Activated CD4-positive, alpha-beta T cell treated with anti-CD3 and anti-CD28 coated beads, Interleukin-2, Interleukin-4, amounts not matched to agents 100 ng/mL and 50 ng/mL, durations not matched to agents 16 hours and 8 hours (primary cell): ENCODE measurements around the gene MRPL33.

ENCODE experiments used
- DNase-seq: peaks from one replicate; pipeline ENCODE4 v3.0.0-alpha.2; 2020; ENCODE audit warnings: low spot score

Gene MRPL33

DNA sequence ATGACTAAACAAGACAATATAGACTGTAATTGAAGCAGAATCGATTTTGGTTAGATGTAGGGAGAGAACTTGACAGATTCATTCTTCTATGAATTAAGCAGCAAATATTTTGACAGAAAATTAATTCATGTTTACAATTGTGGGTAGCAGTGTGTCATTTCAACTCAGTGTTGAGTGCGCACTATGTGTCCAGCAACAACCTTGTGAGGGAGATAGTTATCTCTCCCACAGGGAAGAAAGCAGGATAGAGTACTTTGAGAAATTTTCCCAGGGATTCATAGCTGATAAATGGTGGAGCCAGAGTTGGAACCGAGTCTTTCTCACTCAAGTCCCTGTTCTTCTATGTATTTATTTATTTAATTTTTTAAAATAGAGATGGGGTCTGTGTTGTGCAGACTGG is 5.2 kb downstream of the MRPL33 start:
- DNase-seq = no peak

DNA sequence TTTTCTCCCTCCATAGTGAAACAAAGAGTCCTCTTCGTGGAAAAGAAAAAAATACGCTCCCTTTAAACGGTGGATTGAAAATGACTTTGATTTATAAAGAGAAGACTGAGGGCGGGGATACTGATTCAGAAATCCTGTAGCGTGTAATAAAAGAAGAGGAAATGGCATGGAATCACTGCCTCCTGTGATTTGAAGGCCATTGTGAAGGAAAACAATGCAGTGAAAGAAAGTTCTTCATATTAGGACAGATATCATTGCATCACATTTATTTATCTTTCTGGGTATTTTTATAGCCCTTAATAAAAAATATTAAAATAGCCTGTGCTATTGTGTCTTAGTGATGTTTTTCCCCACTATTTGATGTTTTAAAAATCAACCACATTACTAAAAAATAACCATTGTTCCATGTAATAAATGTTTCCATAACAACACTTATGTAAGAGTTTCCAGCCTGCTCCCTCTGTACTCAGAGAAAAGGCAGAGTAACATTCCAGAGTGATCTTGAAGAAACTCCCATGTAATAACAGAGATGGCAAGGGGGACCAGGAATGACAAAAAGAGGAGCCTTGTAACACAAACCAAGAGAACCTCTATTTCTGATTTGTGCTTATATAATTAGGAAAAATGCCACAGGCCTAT is 8.0 kb downstream of the MRPL33 start:
- DNase-seq = no peak

DNA sequence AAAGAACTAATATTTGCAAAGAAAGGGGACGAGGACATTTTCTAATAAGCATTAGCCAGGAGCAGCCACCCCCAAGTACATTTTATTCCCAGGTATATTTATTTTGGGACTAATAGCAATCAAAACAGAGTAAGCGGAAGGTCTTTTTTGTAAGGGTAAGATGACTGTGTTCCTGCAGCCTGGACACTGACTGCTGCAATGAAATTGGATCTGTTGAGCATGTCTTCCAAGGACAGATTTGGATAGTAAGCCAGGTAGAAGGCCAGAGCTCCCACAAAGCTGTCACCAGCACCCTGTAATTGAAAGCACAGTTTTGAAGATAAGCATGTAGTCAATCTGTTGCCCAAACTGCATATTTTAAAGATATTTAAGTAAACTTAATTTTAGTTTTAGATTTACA is 10.0 kb downstream of the MRPL33 start:
- DNase-seq = no peak

DNA sequence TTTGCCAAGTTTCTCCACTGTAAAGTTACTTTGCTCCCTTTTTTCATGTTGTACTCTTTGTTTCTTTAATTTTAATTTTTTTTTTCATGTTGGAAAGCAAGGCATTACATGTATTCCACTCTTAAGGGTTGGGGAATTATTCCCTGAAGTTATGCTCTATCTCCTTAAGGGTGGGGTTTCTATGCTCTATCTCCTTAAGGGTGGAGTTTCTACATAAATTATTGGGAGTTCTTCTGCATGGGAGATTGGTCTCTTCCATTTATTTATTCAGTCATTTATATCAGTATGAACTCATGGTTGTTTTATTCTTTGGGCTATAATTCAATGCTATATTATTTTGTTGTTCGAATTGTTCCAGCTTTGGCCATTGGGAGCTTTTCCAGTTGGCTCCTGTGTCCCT is 11.2 kb downstream of the MRPL33 start:
- no peak for DNase-seq

DNA sequence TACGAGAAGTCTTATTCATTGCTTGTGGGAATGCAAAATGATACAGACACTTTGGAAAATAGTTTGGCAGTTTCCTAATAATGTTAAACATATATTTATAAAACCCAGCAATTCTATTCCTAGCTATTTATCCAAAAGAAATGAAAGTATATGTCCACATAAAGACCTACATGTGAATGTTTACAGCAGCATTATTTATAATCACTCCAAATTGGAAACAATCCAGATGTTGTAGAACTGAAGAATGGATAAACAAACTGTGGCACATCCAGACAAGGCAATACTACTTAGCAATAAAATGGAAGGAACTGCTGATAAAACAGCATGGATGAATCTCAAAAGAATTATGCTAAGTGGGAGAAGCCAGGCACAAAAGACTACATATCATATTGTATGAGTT is 19.3 kb downstream of the MRPL33 start:
- no peak for DNase-seq

DNA sequence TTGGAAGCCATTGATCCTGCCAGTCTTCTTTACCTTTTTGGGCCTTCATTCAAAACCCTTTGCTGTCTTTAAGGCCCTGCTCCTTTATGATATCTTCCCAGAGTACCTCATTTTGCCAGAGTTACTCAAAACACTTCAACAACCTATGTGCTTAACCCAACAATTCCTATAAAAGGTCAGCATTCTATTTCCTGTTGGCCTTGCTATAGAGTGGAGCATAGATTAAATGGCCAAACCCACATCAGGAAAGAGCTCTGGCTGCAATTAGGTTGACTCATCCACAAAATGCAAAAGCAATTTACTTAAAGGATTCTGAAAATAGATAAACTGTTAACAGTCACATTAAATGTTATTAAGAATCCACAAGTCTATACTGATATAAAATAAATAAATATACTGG is 21.2 kb downstream of the MRPL33 start:
- no peak for DNase-seq

DNA sequence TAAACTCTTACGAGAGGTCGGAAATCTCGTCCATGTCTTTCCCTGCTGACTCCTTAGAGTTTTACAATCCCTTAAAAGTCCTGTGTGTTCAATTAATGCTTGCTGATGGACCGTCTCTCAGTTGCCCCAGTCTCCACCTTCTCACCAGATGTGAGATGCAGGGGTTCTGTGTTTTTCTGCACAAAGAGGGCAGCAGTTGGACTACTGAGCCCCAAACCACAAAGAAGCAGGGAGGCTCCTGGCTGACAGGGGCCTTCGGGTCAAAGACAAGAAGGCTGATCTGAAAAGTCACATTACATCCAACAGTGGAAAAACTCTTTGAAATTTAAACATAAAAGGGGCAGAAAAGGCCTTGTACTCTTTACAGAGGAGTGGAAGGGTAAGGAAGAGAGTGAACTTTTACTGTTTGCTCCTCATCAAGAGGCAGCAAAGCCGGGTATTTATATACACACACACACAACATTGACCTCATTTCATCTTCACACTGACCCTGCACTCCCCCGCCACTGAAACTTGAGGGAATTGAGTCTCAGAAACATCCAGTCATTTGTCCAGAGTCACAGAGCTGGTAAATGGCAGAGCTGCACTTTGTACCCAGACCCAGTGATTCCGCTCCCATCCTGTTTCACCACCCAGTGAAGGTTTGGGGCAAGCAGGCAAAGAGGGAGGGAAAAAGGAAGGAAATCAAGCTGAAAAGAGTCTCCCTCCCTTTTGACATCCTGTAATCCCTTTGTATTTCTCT is 23.7 kb downstream of the MRPL33 start:
- DNase-seq = no peak

DNA sequence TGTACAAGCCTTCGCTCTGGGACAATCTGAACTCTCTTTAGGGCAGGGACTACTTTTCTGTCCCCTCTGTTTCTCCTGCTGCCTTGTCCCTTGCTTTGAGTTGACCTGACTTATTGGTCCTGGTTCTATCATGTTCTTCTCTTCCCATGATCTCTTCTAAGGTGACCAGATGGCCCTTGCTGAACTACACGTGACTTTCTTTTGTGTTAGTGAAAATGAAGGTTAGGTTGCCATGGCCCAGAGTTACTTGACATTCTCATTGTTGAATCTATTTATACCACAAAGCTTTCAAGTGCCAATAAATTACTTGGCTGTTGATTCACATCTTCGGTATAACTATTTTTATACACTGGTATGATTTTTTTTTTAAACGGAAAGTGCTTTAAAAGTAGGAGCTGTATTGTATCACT is 24.4 kb downstream of the MRPL33 start:
- DNase-seq = no peak

DNA sequence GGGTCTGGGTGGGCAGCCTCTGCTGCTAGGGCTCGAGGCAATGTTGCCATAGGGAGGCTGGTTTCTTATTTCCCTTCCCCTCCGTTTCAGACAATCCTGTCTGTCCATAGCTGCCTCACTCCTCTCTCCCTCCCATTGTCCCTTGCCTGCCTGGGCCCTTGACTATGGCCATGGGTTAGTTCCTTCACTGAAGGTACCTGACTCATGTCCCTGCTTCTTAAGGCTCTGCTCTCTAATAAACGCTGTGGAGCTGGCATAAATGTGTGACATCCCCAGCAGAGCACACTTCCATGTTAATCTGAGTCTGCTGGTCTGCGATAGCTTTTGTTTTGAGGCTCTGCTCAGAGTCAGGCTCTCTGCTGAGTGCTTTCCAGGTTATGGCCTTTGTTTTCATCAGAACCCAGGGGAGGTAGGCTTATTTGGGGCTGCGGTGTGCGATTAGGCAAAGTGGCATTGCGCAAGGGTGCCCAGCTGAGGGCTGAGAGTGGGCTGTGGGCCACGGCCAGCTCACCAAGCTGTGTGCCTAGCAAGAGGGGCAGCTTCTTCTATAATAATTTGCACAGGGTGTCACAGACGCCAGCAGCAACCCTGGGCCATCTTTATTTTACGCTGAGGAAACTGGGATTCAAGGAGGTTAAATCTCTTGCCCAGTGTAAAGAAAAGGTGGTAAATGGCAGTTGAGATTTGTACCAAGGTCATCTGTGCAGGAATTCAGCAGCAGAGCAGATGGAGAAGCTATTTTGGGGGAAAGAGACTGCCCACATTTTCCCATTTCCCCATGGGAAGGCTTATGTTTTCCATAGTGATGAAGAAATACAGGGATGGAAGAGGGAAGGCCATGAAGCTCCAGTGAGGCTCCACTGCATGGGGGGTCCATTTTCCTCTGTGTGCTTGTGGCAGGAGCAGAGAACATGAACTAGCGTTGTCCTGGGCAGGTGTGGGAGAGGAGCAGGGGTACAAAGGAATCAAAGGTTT is 25.6 kb downstream of the MRPL33 start:
- no peak for DNase-seq

DNA sequence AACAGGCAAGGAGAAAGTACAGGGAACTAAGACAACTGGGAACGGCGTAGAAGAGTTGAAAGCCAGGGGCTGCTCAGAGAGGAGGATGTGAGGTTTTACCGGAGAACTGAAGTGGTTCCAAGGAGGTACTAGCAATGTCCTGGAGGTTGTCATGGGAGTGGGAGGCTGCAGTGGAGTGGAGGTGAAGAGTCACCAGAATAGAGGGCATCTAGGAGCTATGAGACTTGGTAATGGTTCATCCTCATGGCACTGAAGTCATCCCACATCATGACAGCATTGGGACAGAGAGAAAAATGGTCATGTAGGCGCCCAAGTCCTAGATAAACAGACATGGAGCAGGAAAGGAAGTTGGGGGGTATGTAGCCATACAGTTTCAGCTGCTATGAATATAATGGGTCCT is 26.3 kb downstream of the MRPL33 start:
- no peak for DNase-seq

DNA sequence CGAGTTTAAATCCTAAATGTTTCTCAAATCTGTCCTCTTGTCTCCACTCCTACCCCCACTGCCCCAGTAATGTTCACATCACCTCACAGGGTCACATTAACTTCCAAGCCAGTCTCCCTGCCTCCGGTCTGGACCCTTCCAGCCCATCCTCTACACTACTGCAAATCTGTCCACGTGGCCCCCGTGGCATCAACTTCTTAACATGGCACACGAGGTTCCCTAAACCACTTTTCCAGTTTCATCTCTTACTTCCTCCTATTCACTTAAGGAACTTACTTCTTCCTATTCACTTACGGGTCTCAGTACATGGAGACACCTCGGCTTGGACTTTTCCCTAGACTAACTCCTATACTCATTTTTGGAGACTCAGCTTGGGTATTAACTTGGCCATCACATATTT is 27.0 kb downstream of the MRPL33 start:
- no peak for DNase-seq

DNA sequence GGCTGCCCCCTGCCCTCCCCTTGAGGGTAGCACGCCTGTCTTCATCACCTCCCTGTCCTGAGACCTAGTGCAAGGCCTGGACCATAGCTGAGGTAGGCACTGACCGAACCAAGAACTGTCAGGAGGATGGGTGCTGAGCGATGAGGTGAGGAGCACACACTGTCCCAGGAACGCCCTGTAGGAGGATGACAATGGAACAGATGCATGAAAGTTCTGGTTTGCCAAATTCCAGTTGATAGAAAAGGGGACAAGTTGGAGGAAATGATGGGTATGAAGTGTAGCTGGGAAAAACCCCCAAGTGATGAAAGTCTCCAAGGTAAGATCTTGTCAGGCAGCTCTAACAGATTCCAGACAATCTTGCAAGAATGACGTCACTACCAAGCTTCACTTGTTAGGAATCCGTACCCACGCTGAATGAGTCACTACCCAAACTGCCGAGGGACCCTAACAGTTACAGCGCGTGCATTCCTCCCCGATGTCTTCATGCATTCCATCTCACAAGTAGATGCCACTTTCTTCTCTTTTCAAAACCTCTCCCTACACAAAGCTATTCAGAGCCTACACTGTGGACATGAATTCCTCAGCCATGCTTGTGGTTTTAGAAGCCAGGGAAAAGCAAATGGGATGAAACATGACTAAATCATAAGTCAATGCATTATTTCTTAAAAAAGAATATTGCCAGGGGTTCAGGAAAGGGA is 27.6 kb downstream of the MRPL33 start:
- no peak for DNase-seq

DNA sequence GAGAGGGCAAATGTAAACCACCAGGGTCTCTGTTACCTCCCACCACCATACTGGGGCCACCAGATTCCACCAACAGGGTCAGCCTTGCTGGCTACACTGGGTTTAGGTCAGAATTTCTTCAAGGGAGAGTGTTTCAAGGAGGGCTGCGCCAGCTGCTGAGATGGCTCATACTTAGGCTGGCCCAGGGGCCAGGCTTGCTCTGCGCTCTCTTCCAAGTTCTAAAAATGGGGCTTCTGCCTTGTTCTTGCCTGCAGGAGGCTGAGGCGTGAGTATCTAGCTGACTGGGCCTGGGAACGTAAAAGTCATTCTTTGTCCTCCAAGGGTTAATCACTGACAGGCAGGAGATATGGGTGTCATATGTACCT is 28.1 kb downstream of the MRPL33 start:
- DNase-seq = no peak

DNA sequence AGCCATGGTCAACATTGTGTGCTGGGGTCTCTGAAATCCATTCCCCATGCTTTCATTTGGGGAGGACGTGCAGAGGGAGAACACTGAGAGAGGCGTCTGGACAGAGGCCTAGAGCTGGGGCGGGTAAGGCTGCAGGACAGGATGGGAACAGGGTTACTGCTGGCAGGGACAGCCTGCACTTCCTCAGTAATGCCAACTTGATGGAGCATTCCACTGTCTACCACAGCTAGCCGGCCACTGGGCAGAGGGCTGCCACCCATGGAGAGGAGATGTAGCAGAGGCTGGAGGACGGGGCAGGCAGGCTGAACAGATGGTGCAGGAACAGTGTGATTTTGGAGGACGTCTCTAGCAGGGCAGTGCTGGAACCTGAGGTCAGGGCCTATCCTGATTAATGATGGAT is 29.3 kb downstream of the MRPL33 start:
- DNase-seq = no peak

DNA sequence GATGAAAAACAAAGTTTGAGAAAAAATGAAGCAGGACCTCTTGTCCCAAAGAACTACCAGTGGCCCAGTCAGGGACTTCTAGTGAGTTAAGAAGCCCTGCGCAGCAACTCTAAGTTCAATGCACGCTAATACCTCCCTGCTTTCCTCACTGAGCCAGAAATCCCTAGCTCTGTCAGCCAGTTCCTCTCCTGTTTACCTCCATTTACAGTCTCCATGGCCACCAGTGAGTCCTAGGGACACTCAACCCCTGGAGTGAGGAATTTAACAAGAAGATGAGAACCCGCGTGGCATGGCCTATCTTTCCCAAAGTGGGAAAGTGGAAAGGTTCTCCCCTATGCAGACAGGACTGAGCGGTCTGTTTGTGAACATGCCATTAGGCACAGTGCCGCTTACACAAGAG is 31.0 kb downstream of the MRPL33 start:
- DNase-seq = no peak

DNA sequence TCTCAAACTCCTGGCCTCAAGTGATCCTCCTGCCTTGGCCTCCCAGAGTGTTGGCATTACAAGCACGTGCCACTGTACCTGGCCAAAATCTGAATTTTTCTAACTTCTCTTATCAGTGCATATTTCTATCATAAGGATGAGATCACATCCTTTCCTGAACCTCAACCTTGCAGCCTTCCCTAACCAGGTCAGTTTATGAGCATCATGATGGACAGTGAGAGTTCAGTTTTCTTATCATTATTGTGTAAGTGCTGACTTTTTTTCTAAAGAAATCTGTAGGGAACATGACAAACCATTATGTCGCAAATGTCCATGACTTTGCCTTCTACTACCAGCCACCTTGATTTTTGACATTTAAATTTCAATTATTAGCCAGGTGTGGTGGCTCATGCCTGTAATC is 31.5 kb downstream of the MRPL33 start:
- no peak for DNase-seq

DNA sequence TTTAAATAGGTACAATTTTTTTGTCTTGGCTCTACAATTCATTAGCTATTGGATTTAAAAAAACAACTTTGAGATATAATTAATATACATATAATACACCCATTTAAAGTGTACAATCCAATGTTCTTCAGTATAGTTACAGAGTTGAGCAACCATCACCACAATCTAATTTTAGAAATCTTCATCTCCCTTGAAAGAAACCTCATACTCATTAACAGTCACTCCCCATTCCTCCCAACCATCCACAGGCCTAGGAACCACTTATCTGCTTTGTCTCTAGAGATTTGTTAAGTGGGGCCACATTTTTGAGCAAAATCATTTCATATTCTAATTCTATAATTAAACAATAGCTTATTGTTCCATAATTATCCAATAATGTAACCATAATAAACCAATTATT is 32.6 kb downstream of the MRPL33 start:
- DNase-seq = no peak

DNA sequence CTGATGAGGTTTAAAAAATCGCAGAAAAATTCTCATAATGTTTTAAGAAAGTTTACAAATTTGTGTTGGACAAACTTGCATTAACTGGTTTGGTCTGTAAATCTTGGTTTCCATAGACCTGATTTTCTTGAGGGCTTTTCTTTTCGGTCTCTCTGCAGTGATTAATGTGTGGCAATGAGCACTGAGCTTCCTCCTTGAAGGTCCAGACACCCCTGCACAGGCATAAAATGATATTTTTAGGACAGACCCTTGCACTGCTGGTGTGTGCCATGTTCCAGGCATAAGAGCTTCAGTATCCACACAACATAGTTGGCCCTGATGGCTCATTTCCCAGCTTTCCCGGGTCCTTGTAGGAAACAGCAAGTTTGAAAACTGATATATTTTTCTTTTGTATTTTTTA is 33.7 kb downstream of the MRPL33 start:
- no peak for DNase-seq

DNA sequence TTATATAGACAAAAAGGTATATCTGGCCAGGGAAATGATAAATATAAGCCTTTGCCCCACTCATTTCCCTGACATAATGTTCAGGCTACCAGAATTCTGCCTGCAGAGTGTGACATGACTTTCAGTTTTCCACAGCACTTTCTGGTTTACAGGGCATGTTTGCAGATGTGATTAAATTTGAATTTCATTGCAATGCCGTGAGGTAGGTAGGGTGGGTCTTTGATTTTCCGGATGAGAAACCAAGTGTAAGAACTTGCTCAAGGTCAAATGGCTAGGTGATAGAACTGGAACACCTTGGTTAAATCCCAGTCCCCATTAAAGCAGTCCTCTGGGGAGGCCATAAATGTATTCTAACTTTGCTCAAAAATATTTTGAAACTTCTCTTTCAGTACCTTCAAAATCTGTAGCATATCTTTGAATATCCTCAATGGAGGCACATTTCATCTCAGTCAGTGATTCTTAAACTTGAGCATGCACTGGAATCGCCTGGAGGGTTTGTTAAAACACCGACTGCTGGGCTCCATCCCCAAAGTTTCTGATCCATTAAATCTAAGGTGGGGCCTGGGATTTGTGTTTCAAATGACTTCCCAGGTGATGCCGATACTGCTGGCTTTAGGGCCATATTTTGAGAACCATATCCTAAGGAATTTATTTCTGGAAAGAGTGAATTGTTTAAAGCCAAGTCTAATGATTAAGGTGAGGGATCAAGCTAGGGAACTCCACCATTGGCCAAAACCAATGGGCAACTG is 35.0 kb downstream of the MRPL33 start:
- no peak for DNase-seq

DNA sequence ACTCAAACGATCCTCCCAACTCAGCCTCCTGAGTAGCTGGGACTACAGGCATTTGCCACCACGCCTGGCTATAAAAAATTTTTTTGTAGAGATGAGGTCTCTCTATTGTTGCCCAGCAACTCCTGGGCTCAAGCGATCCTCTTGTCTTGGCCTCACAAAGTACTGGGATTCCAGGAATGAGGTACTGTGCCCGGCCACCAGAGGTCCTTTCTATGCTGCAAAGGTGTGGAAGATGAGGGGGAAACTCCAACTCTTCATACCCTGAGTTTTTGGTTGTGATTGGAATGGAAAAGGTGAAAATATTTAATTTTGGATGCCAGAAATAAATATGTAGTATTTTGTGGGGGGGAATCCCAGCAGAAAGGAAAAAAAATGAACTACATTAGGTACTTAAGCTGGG is 36.0 kb downstream of the MRPL33 start:
- no peak for DNase-seq

DNA sequence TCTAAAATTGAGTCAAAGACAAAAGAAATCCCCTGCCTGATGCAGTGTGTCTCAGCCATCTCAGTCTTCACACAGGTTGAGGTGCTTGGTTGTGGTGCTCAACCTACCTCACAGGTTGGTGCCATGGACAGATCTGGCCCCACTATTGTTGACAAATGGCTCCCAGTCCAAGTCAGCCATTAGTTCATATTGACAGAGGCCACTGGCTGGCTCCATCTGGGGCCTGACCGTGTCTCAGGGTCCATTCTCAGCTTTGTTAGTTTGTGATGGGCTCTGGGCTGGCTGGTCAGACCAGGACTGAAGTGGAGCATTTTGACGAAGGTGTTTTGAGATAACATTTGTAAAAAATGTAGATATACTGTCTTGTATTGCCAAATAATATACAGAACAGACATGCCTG is 36.9 kb downstream of the MRPL33 start:
- no peak for DNase-seq

DNA sequence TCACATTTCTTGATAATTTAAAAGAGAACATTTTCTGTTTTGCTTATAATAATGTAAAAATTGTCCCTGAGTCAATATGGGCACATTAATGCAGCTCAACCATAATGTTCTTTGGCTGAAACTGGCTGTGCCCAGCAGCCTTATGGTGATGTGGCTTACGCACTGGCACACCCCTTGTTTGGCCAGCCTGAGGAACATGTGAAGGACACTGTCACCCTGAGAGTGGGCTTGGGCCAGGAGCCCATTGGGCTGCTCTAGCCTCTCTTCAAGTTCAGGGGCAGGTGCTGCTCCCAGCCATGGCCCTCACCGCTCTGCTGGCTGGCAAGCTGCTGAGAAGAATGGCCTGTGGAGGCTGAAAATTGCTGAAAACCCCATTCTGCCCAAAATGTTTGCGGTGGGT is 37.5 kb downstream of the MRPL33 start:
- no peak for DNase-seq
